HEK293T (cell line): ENCODE measurements around the gene MLH3.

ENCODE experiments used
- CTCF ChIA-PET: fragments of 350-600 bp; formaldehyde crosslinking; extraction: SDS; loops from one replicate; lab custom pipeline; 2021; ENCODE audit warnings: antibody characterized with exemption, inconsistent platforms; lab: Yijun Ruan, JAX
- POLR2A ChIA-PET: fragments of 350-600 bp; formaldehyde crosslinking; extraction: SDS; loops from one replicate; lab custom pipeline; 2020; ENCODE audit warnings: antibody characterized with exemption, inconsistent platforms; lab: Yijun Ruan, JAX
- DNase-seq: peaks from one replicate; pipeline ENCODE4 v3.0.0; 2012; ENCODE audit warnings: mixed read lengths; ENCODE audit errors: extremely low spot score
- ARNT ChIP-seq: fragments of 450-650 bp; IDR thresholded peaks from 2 replicates; pipeline ENCODE4 v1.6.1; 2017; ENCODE audit warnings: mild to moderate bottlenecking
- BHLHE40 ChIP-seq: fragments of 450-650 bp; IDR thresholded peaks from 2 replicates; pipeline ENCODE4 v1.6.1; 2016; ENCODE audit warnings: mild to moderate bottlenecking, moderate library complexity, borderline replicate concordance
- CTBP1 ChIP-seq: fragments of 450-650 bp; IDR thresholded peaks from 2 replicates; pipeline ENCODE4 v1.6.1; 2016; ENCODE audit warnings: borderline replicate concordance
- ELF4 ChIP-seq: fragments of 450-650 bp; IDR thresholded peaks from 2 replicates; pipeline ENCODE4 v1.6.1; 2017; ENCODE audit warnings: antibody characterized with exemption
- FOXA1 ChIP-seq: fragments of 450-650 bp; IDR thresholded peaks from 2 replicates; pipeline ENCODE4 v1.6.1; 2016; ENCODE audit warnings: mild to moderate bottlenecking
- FOXK2 ChIP-seq: fragments of 450-650 bp; IDR thresholded peaks from 2 replicates; pipeline ENCODE4 v1.6.1; 2016; ENCODE audit warnings: mild to moderate bottlenecking
- FOXM1 ChIP-seq: fragments of 450-650 bp; IDR thresholded peaks from 2 replicates; pipeline ENCODE4 v1.6.1; 2017; ENCODE audit warnings: mild to moderate bottlenecking, borderline replicate concordance
- HDGF ChIP-seq: fragments of 450-650 bp; IDR thresholded peaks from 2 replicates; pipeline ENCODE4 v1.6.1; 2017; ENCODE audit warnings: antibody characterized with exemption, borderline replicate concordance
- L3MBTL2 ChIP-seq: fragments of 450-650 bp; conservative IDR thresholded peaks from 2 replicates; pipeline ENCODE4 v1.6.1; 2016; ENCODE audit warnings: mild to moderate bottlenecking
- LEF1 ChIP-seq: fragments of 450-650 bp; IDR thresholded peaks from 2 replicates; pipeline ENCODE4 v1.6.1; 2017; ENCODE audit warnings: mild to moderate bottlenecking, borderline replicate concordance
- NFRKB ChIP-seq: fragments of 450-650 bp; IDR thresholded peaks from 2 replicates; pipeline ENCODE4 v1.6.1; 2016; ENCODE audit warnings: mild to moderate bottlenecking, moderate library complexity
- SP1 ChIP-seq: fragments of 450-650 bp; IDR thresholded peaks from 2 replicates; pipeline ENCODE4 v1.6.1; 2017
- SUZ12 ChIP-seq: fragments of 450-650 bp; IDR thresholded peaks from 2 replicates; pipeline ENCODE4 v1.6.1; 2016; ENCODE audit warnings: mild to moderate bottlenecking
- TARDBP ChIP-seq: fragments of 450-650 bp; IDR thresholded peaks from 2 replicates; pipeline ENCODE4 v1.6.1; 2016
- ZNF384 ChIP-seq: fragments of 450-650 bp; IDR thresholded peaks from 2 replicates; pipeline ENCODE4 v1.6.1; 2016
- TF ChIP-seq, protein P1 (sequence below): fragments of 450-650 bp; IDR thresholded peaks from 2 replicates; pipeline ENCODE4 v1.6.1; 2016

Gene MLH3

DNA sequence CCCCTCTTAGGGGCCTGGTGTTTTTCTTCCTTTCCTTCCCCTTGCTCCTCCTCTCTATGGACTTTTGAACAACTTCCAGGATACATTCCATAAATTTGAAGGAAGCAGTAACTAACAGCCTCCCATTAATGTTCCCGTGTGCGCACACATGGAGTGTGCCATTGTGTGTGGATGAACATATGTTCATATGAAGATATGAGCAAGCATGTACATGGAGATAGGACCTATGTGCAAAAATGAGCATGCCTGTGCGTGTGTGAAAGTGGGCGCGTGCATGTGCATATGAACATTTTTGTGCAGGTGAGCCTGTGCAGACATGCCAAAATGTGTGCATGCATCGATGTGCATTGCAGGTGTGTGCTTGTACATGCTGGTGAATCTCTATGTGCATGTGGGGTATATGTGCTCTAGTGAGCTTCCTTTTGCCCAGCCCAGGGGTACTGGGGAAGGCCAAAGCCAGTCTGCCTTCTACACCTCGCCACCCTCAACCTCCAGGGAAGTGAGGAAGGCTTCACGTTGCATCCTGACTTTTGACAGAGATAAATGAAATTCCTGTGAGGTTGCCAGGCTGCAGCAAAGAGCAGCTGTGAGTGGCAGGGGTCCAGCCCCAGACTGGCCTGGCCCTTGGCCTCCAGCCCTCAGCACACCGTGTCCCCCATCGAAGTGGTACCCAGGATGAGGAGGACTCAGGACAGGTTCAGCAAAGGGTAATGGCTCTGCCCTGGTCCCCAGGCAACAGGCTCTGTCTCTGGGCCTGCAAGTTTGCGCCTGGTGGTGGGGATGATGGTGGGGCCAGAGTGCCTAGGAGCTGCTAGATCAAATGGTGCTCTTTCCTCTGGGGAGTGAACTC, 74.8 kb downstream of the MLH3 start:
- CTCF ChIA-PET: interaction anchor here (0.5 kb wide), 1 partner anchor 25 kb away, joined by 3 read pairs; no protein-coding TSS in a partner anchor
- TF ChIP-seq ELF4: no peak
- TF ChIP-seq ZNF384: no peak
- TF ChIP-seq HDGF: no peak
- TF ChIP-seq ARNT: no peak
- no peak for TF ChIP-seq FOXK2
- no peak for TF ChIP-seq CTBP1
- TF ChIP-seq L3MBTL2: no peak
- no peak for TF ChIP-seq SUZ12
- no peak for TF ChIP-seq LEF1
- TF ChIP-seq SP1: no peak
- TF ChIP-seq, protein P1, sequence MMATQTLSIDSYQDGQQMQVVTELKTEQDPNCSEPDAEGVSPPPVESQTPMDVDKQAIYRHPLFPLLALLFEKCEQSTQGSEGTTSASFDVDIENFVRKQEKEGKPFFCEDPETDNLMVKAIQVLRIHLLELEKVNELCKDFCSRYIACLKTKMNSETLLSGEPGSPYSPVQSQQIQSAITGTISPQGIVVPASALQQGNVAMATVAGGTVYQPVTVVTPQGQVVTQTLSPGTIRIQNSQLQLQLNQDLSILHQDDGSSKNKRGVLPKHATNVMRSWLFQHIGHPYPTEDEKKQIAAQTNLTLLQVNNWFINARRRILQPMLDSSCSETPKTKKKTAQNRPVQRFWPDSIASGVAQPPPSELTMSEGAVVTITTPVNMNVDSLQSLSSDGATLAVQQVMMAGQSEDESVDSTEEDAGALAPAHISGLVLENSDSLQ: no peak
- TF ChIP-seq FOXA1: no peak
- POLR2A ChIA-PET: interaction anchor here (1.9 kb wide), 1 partner anchor 21 kb away, joined by 7 read pairs; the partner anchor contains the start of gene PGF
- peak; percentile 5 for DNase-seq

DNA sequence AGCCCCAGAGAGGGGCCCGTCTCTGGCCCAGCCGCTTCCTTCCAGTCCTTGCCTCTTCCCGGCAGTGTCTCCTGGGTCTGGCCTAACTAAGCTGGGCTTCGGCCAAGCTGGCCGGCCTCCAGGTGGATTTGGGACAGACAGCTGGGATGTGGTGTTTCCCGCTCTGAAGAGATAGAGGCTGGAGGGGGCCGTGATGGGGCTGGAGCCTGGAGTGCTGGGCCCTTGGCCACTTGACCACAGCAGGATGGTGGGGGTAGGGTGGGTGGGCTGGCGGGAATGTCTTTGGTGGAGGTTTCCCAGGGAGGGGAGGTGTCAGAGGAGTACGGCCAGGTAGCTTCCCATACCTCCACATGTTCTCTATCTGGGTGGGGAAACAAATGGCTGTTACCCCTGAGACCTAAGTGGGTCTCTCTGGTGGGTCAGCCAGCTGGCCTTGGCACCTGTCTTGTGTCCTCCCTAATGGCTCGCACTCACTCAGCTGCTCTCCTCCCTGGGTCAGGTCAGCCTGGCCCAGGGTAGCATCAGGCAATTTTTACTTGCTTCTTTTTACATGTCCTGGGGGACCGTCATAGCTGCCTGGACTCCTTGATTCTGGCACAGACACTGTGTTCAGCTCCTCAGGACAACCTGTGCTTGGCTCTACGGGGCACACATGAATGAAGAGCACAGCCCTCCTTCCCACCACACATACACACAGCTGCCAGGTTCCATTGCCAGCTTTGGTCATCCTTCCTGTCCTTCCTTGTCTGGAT, 76.0 kb downstream of the MLH3 start:
- CTCF ChIA-PET: no interaction called here
- POLR2A ChIA-PET: interaction anchor here (1.9 kb wide), 1 partner anchor 20 kb away, joined by 7 read pairs; the partner anchor contains the start of gene PGF
- DNase-seq: no peak
- TF ChIP-seq HDGF (no peak), ARNT (no peak), TARDBP (no peak), NFRKB (no peak), FOXM1 (no peak)
- TF ChIP-seq, protein P1: no peak

DNA sequence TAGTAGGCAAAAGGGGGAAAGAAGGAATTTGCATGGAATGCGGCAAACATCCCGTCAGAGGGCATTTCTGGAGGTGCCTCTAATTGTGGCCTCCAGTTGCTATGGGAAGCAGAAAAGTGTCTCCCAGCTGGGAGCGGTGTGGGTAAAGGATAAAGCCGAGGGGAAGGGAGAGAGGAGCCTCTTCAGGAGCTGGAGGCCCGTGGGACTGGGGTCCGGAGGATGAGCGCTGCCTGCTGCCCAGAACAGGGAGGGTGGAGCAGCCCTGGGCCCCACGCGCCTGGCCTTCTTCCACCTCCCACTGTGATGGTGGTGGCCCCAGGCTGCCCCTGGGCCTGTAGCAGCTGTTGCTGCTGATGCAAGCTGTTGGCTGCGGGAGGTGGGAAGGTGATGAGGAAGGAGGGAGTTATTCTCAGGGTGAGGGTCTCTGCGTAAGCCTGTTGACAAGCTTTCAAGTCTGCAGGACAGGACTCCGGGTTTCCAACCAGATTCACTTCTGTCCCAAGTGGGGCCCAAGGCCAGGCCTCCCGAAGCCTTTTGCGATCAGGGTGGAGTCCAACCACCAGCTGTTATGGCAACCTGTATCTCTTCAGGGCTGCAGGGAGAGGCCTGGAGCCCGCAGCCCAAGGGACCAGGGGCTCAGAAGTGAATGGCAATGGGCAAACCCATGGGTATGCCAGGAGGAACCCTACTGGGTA, 76.8 kb downstream of the MLH3 start:
- ChIA-PET POLR2A (interaction anchor here (1.9 kb wide), 1 partner anchor 19 kb away, joined by 7 read pairs; the partner anchor contains the start of gene PGF), CTCF (no interaction called here)
- DNase-seq: no peak
- TF ChIP-seq SP1: no peak
- no peak for TF ChIP-seq CTBP1
- no peak for TF ChIP-seq FOXA1
- no peak for TF ChIP-seq LEF1
- no peak for TF ChIP-seq BHLHE40
- TF ChIP-seq NFRKB: no peak
- TF ChIP-seq, protein P1: no peak
- TF ChIP-seq ARNT: no peak
- no peak for TF ChIP-seq FOXK2
- no peak for TF ChIP-seq ELF4
- TF ChIP-seq L3MBTL2: no peak
- TF ChIP-seq HDGF: no peak
- TF ChIP-seq ZNF384: no peak
- TF ChIP-seq TARDBP: no peak

DNA sequence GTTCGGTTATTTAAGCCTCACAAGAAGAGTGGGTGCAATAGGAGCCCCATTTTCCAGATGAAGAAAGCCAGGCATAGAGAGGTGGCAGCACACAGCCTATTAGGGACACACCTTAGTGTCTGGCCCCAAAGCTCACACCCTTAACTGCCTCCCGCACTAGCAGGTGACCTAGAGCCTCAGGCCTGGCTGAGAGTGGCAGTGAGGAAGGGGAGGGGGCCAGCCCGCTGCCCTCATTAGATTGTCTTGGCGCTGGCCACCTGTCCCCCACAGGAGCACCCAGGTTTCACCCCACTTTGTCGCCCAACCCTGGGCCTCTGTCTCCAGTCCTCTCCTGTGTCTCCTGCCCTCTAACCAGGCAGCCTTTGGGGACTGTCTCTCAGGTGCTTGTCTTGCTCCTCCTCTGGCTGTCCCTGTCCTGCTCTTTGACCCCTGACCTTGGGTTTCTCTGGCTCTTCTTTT, 77.3 kb downstream of the MLH3 start:
- no peak for DNase-seq
- CTCF ChIA-PET: no interaction called here
- POLR2A ChIA-PET: no interaction called here
- TF ChIP-seq LEF1: no peak
- TF ChIP-seq FOXM1: no peak
- no peak for TF ChIP-seq FOXA1
- no peak for TF ChIP-seq SP1
- TF ChIP-seq CTBP1: no peak
- no peak for TF ChIP-seq HDGF
- no peak for TF ChIP-seq ELF4
- no peak for TF ChIP-seq ARNT
- no peak for TF ChIP-seq FOXK2
- TF ChIP-seq TARDBP: no peak
- no peak for TF ChIP-seq L3MBTL2
- TF ChIP-seq ZNF384: no peak
- TF ChIP-seq, protein P1: no peak
- TF ChIP-seq SUZ12: no peak
- TF ChIP-seq NFRKB: no peak
- TF ChIP-seq BHLHE40: no peak
